Measurements from ENCODE around the gene TAF5L.

Gene TAF5L

DNA sequence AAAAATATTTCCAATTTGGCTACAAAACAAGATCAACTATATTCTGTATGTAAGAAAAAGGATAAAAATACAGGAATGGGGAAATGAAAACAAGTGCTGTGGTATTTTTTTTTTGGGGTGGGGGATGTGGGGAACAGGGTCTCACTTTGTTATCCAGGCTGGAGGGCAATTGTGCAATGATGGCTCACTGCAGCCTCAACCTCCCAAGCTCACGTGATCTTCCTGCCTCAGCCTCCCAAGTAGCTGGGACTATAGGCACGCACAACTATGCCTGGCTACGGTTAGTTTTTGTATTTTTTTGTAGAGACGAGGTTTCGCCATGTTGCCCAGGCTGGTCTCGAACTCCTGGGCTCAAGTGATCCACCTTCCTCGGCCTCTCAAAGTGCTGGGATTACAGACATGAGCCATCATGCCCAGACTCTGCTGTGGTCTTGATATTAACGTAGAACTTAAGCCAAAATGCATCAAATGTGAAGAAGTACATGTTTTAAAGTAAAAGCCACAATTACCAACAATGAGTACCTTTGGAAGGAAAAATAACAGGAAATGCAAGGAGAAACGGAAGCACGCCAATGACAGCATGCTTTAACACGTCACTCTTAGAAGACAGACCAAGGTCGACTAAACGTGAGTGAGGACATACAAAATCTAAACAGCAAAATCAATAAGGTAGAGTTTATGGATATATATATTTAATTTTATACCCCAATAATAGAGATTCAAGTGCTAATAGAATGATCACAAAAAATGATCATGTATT, 58.6 kb downstream of the TAF5L start:
- H3K9me3 ChIP-seq (ENCODE audit: low read length): no peaks in the 10 kb centered on the region
- no peak overlapping the region for H2AFZ ChIP-seq (ENCODE audit: low read length)
- no peaks in the 10 kb centered on the region for H3K27me3 ChIP-seq (ENCODE audit: insufficient read depth, low read length)
- no peak overlapping the region for H3K4me3 ChIP-seq (ENCODE audit: low read depth, low read length, poor library complexity, severe bottlenecking)
- no peak overlapping the region for H3K9ac ChIP-seq (ENCODE audit: low read length)
- no peaks in the 10 kb centered on the region for H3K36me3 ChIP-seq (ENCODE audit: insufficient read depth, low read length)
- H3K79me2 ChIP-seq (ENCODE audit: insufficient read depth, low read length): no peaks in the 10 kb centered on the region
- TF ChIP-seq, protein P1, sequence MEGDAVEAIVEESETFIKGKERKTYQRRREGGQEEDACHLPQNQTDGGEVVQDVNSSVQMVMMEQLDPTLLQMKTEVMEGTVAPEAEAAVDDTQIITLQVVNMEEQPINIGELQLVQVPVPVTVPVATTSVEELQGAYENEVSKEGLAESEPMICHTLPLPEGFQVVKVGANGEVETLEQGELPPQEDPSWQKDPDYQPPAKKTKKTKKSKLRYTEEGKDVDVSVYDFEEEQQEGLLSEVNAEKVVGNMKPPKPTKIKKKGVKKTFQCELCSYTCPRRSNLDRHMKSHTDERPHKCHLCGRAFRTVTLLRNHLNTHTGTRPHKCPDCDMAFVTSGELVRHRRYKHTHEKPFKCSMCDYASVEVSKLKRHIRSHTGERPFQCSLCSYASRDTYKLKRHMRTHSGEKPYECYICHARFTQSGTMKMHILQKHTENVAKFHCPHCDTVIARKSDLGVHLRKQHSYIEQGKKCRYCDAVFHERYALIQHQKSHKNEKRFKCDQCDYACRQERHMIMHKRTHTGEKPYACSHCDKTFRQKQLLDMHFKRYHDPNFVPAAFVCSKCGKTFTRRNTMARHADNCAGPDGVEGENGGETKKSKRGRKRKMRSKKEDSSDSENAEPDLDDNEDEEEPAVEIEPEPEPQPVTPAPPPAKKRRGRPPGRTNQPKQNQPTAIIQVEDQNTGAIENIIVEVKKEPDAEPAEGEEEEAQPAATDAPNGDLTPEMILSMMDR (IDR thresholded peaks at IDR 0.05; ENCODE audit: low read length): no peak
- no peak for TF ChIP-seq EZH2 (IDR thresholded peaks at IDR 0.05; ENCODE audit: borderline replicate concordance, low read length)
- no peaks in the 10 kb centered on the region for H3F3A ChIP-seq (ENCODE audit: insufficient read depth, low read length)
- no peaks in the 10 kb centered on the region for H3K9me2 ChIP-seq (ENCODE audit: low read depth, low read length)
- H3K27ac ChIP-seq (ENCODE audit: low read depth, low read length, poor library complexity, severe bottlenecking): no peak overlapping the region
- H4K20me1 ChIP-seq (ENCODE audit: insufficient read depth, low read length): no peaks in the 10 kb centered on the region
- H3K4me1 ChIP-seq (ENCODE audit: insufficient read depth, low read length, severe bottlenecking): peaks cover 10% of the 10 kb centered on the region
- no peak overlapping the region for H3K4me2 ChIP-seq (ENCODE audit: low read length)

DNA sequence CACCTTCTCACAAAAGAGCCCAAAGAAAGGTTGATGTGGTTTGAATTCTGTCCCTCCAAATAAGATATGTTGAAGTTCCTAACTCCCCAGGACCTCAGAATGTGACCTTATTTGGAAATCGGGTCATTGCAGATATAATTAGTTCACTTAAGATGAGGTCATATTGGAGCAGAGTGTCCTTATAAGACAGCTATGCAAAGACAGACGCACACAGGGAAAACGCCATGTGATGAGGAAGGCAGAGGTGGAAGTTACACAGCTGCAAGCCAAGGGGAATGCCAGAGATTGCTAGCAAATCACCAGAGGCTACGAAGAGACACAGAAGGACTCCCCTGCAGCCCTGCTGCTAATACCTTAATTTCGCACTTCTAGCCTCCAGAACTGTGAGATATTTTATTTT, 62.2 kb downstream of the TAF5L start:
- no peak overlapping the region for H3K4me2 ChIP-seq (ENCODE audit: low read length)
- H3K4me1 ChIP-seq (ENCODE audit: insufficient read depth, low read length, severe bottlenecking): peaks cover 7% of the 10 kb centered on the region
- H3K27me3 ChIP-seq (ENCODE audit: insufficient read depth, low read length): no peaks in the 10 kb centered on the region
- H3K27ac ChIP-seq (ENCODE audit: low read depth, low read length, poor library complexity, severe bottlenecking): no peak overlapping the region
- no peaks in the 10 kb centered on the region for H3K9me3 ChIP-seq (ENCODE audit: low read length)
- H3K36me3 ChIP-seq (ENCODE audit: insufficient read depth, low read length): no peaks in the 10 kb centered on the region
- no peaks in the 10 kb centered on the region for H3K79me2 ChIP-seq (ENCODE audit: insufficient read depth, low read length)
- no peaks in the 10 kb centered on the region for H4K20me1 ChIP-seq (ENCODE audit: insufficient read depth, low read length)
- no peak overlapping the region for H2AFZ ChIP-seq (ENCODE audit: low read length)
- H3K4me3 ChIP-seq (ENCODE audit: low read depth, low read length, poor library complexity, severe bottlenecking): no peak overlapping the region
- no peaks in the 10 kb centered on the region for H3F3A ChIP-seq (ENCODE audit: insufficient read depth, low read length)
- H3K9ac ChIP-seq (ENCODE audit: low read length): no peak overlapping the region
- no peaks in the 10 kb centered on the region for H3K9me2 ChIP-seq (ENCODE audit: low read depth, low read length)
- TF ChIP-seq EZH2 (IDR thresholded peaks at IDR 0.05; ENCODE audit: borderline replicate concordance, low read length): no peak
- TF ChIP-seq, protein P1 (IDR thresholded peaks at IDR 0.05; ENCODE audit: low read length): no peak

DNA sequence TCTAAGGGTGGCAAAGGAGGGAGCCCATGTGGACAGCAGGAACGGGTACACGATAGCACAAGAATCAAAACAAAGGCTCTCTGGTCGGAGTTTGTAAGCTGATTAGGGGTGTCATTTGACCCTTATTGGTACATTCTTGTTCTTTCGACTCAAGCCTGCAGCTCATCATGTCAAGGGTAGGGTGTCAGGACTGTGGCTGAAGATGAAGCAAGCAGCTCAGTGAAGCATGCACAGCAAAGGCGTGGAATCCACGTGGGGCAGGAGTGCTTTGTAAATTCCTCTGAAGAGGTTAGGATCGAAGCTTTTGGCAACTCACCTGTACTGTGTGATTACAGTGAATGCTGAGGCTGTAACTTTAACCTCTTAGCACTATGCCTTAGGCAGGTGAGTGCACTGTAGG, 62.7 kb downstream of the TAF5L start:
- H4K20me1 ChIP-seq (ENCODE audit: insufficient read depth, low read length): no peaks in the 10 kb centered on the region
- H3K4me2 ChIP-seq (ENCODE audit: low read length): no peak overlapping the region
- no peaks in the 10 kb centered on the region for H3K27me3 ChIP-seq (ENCODE audit: insufficient read depth, low read length)
- TF ChIP-seq, protein P1 (IDR thresholded peaks at IDR 0.05; ENCODE audit: low read length): no peak
- no peak for TF ChIP-seq EZH2 (IDR thresholded peaks at IDR 0.05; ENCODE audit: borderline replicate concordance, low read length)
- H2AFZ ChIP-seq (ENCODE audit: low read length): no peak overlapping the region
- H3K27ac ChIP-seq (ENCODE audit: low read depth, low read length, poor library complexity, severe bottlenecking): no peak overlapping the region
- H3K4me3 ChIP-seq (ENCODE audit: low read depth, low read length, poor library complexity, severe bottlenecking): no peak overlapping the region
- no peaks in the 10 kb centered on the region for H3F3A ChIP-seq (ENCODE audit: insufficient read depth, low read length)
- no peaks in the 10 kb centered on the region for H3K36me3 ChIP-seq (ENCODE audit: insufficient read depth, low read length)
- no peak overlapping the region for H3K9ac ChIP-seq (ENCODE audit: low read length)
- H3K79me2 ChIP-seq (ENCODE audit: insufficient read depth, low read length): no peaks in the 10 kb centered on the region
- H3K9me3 ChIP-seq (ENCODE audit: low read length): no peaks in the 10 kb centered on the region
- H3K4me1 ChIP-seq (ENCODE audit: insufficient read depth, low read length, severe bottlenecking): peaks cover 7% of the 10 kb centered on the region
- no peaks in the 10 kb centered on the region for H3K9me2 ChIP-seq (ENCODE audit: low read depth, low read length)
